ENCODE results near the gene TBCD. TPM values are rescaled to one million over a fixed set of nuclear protein-coding genes. Genes with fewer than 3 reads are reported as not detected.

Gene TBCD
- total and polyA plus RNA-seq, 2 donors (not counting 1 experiment from before 2014, with no cell fraction given) = 22.1 to 36.7 TPM

DNA sequence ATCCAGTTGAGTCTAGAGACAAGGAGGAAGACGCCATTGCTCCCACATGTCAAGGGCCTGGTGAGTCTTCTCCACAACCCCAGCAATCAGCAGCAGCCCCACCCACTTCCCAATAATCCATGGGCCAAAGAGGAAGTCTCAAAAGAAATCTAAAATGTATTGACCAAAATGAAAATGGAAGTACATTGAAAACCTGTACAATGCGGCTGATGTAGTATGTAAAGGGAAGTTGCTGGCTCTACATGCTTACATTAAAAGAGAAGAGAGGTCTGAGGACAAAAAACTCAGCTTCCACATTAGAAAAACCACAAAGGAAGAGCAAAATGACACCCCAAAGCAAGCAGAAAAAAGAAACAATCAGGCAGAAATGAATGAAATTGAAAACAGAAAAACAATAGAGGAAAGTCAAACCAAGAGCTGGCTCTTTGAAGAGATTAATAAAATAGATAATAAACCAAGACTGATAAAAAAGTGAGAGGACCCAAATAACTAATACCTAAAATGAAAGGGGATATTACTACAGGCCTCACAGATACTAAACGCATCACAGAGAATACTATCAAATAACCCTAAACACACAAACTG, 227.0 kb downstream of the TBCD start:
- H3K4me2 ChIP-seq (ENCODE audit: extremely low read depth, insufficient read depth, low read length) = no peak overlapping the region
- no peak overlapping the region for H3K9ac ChIP-seq (ENCODE audit: insufficient read depth, low read length)

DNA sequence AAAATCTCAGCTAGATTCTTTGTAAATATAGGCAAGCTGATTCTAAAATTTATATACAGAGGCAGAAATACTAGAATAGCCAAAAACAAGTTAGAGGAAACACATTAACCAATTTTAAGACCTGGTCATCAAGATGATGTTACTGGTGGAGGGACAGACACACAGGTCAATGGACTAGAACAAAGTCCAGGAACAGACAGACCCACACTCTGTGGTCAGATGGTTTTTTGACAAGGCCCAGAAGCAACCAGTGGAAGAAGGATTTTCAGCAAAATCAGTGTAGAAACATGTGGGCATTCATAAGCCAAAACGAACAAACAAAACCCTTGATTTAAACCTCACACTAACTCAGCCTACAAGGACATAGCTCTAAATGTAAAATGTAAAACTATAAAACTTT, 227.9 kb downstream of the TBCD start:
- no peaks in the 10 kb centered on the region for H3K36me3 ChIP-seq (ENCODE audit: control insufficient read depth, insufficient read depth, low read length)
- no peak overlapping the region for H3K9ac ChIP-seq (ENCODE audit: insufficient read depth, low read length)
- no peak overlapping the region for H3K4me3 ChIP-seq (replicated peaks in 1 of 4; ENCODE audit: control extremely low read depth in 1 of 4, insufficient read depth in 1 of 4, low read depth in 3 of 4, low read length in 4 of 4)
- TF ChIP-seq, protein P1, sequence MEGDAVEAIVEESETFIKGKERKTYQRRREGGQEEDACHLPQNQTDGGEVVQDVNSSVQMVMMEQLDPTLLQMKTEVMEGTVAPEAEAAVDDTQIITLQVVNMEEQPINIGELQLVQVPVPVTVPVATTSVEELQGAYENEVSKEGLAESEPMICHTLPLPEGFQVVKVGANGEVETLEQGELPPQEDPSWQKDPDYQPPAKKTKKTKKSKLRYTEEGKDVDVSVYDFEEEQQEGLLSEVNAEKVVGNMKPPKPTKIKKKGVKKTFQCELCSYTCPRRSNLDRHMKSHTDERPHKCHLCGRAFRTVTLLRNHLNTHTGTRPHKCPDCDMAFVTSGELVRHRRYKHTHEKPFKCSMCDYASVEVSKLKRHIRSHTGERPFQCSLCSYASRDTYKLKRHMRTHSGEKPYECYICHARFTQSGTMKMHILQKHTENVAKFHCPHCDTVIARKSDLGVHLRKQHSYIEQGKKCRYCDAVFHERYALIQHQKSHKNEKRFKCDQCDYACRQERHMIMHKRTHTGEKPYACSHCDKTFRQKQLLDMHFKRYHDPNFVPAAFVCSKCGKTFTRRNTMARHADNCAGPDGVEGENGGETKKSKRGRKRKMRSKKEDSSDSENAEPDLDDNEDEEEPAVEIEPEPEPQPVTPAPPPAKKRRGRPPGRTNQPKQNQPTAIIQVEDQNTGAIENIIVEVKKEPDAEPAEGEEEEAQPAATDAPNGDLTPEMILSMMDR (conservative IDR thresholded peaks at IDR 0.05 in 1 of 2, IDR thresholded peaks at IDR 0.05 in 1 of 2; ENCODE audit: low read depth in 1 of 2, low read length in 2 of 2) = no peak
- TF ChIP-seq EZH2 (IDR thresholded peaks at IDR 0.05; ENCODE audit: low read length, missing control alignments) = no peak
- H3K27ac ChIP-seq (ENCODE audit: insufficient read depth, low read length) = no peak overlapping the region
- no peak overlapping the region for H3K4me2 ChIP-seq (ENCODE audit: extremely low read depth, insufficient read depth, low read length)
- no peaks in the 10 kb centered on the region for H3K79me2 ChIP-seq (ENCODE audit: control insufficient read depth, insufficient read depth, low read length)
- H3K9me3 ChIP-seq (ENCODE audit: control insufficient read depth, insufficient read depth, low read depth, low read length) = no peaks in the 10 kb centered on the region
- H3K27me3 ChIP-seq (ENCODE audit: control insufficient read depth, insufficient read depth, low read length) = no peaks in the 10 kb centered on the region
- no peaks in the 10 kb centered on the region for H4K20me1 ChIP-seq (ENCODE audit: control insufficient read depth, extremely low read depth, insufficient read depth, low read length)
- no peak for DNase-seq (ENCODE audit: low read depth in 2 of 2)
- no peaks in the 10 kb centered on the region for H3K4me1 ChIP-seq (ENCODE audit: control insufficient read depth, extremely low read depth, insufficient read depth, low read length)
- no peak overlapping the region for H2AFZ ChIP-seq (ENCODE audit: low read length)

More for the DNA sequence above, 227.0 kb downstream of the TBCD start:
- Histone ChIP-seq H3K79me2 (ENCODE audit: control insufficient read depth, insufficient read depth, low read length) (no peaks in the 10 kb centered on the region), H4K20me1 (ENCODE audit: control insufficient read depth, extremely low read depth, insufficient read depth, low read length) (no peaks in the 10 kb centered on the region), H3K9me3 (ENCODE audit: control insufficient read depth, insufficient read depth, low read depth, low read length) (no peaks in the 10 kb centered on the region), H3K4me3 (replicated peaks in 1 of 4; ENCODE audit: control extremely low read depth in 1 of 4, insufficient read depth in 1 of 4, low read depth in 3 of 4, low read length in 4 of 4) (no peak overlapping the region), H2AFZ (ENCODE audit: low read length) (no peak overlapping the region), H3K36me3 (ENCODE audit: control insufficient read depth, insufficient read depth, low read length) (no peaks in the 10 kb centered on the region), H3K4me1 (ENCODE audit: control insufficient read depth, extremely low read depth, insufficient read depth, low read length) (no peaks in the 10 kb centered on the region), H3K27ac (ENCODE audit: insufficient read depth, low read length) (no peak overlapping the region), H3K27me3 (ENCODE audit: control insufficient read depth, insufficient read depth, low read length) (no peaks in the 10 kb centered on the region)
- TF ChIP-seq, protein P1 (conservative IDR thresholded peaks at IDR 0.05 in 1 of 2, IDR thresholded peaks at IDR 0.05 in 1 of 2; ENCODE audit: low read depth in 1 of 2, low read length in 2 of 2) = no peak
- TF ChIP-seq EZH2 (IDR thresholded peaks at IDR 0.05; ENCODE audit: low read length, missing control alignments) = no peak
- no peak for DNase-seq (ENCODE audit: low read depth in 2 of 2)

DNA sequence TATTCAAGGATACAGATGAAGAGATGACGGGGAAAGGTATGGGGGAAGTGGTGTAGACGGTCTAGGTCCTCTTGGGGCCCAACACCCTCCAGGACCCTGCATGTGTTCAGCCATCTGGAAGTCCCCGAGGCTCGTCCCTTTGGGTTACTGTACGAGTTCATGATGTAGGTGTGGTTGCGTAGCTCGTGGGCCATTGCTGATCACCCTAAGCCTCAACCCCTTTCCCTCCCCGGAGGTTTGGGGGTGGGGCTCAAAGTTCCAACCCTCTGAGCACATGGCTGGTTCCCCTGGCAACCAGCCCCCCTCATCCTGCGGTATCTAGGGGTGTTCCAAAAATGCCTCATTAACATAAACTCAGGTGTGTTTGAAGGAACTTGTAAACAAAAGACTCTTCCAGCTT, 228.8 kb downstream of the TBCD start:
- no peak for DNase-seq (ENCODE audit: low read depth in 2 of 2)
- Histone ChIP-seq H3K27me3 (ENCODE audit: control insufficient read depth, insufficient read depth, low read length) (no peaks in the 10 kb centered on the region), H3K4me2 (ENCODE audit: extremely low read depth, insufficient read depth, low read length) (no peak overlapping the region), H3K9me3 (ENCODE audit: control insufficient read depth, insufficient read depth, low read depth, low read length) (no peaks in the 10 kb centered on the region), H2AFZ (ENCODE audit: low read length) (no peak overlapping the region), H4K20me1 (ENCODE audit: control insufficient read depth, extremely low read depth, insufficient read depth, low read length) (no peaks in the 10 kb centered on the region), H3K27ac (ENCODE audit: insufficient read depth, low read length) (no peak overlapping the region), H3K4me1 (ENCODE audit: control insufficient read depth, extremely low read depth, insufficient read depth, low read length) (no peaks in the 10 kb centered on the region), H3K36me3 (ENCODE audit: control insufficient read depth, insufficient read depth, low read length) (no peaks in the 10 kb centered on the region), H3K4me3 (replicated peaks in 1 of 4; ENCODE audit: control extremely low read depth in 1 of 4, insufficient read depth in 1 of 4, low read depth in 3 of 4, low read length in 4 of 4) (no peak overlapping the region), H3K79me2 (ENCODE audit: control insufficient read depth, insufficient read depth, low read length) (no peaks in the 10 kb centered on the region), H3K9ac (ENCODE audit: insufficient read depth, low read length) (no peak overlapping the region)
- TF ChIP-seq, protein P1 (conservative IDR thresholded peaks at IDR 0.05 in 1 of 2, IDR thresholded peaks at IDR 0.05 in 1 of 2; ENCODE audit: low read depth in 1 of 2, low read length in 2 of 2) = no peak
- TF ChIP-seq EZH2 (IDR thresholded peaks at IDR 0.05; ENCODE audit: low read length, missing control alignments) = no peak

All from fibroblast of lung (primary cell).